HG03108 (cell line): ENCODE results near the gene HCFC1.
A peak's percentile ranks its signal among the peaks of the same experiment; 100 is the strongest.

Source experiments
- ATAC-seq: cut with Tn5 transposase; IDR thresholded peaks from one replicate; pipeline ENCODE4 v1.9.1; 2021; ENCODE audit warnings: moderate library complexity; ENCODE audit not compliant: unreplicated experiment

Gene HCFC1

DNA sequence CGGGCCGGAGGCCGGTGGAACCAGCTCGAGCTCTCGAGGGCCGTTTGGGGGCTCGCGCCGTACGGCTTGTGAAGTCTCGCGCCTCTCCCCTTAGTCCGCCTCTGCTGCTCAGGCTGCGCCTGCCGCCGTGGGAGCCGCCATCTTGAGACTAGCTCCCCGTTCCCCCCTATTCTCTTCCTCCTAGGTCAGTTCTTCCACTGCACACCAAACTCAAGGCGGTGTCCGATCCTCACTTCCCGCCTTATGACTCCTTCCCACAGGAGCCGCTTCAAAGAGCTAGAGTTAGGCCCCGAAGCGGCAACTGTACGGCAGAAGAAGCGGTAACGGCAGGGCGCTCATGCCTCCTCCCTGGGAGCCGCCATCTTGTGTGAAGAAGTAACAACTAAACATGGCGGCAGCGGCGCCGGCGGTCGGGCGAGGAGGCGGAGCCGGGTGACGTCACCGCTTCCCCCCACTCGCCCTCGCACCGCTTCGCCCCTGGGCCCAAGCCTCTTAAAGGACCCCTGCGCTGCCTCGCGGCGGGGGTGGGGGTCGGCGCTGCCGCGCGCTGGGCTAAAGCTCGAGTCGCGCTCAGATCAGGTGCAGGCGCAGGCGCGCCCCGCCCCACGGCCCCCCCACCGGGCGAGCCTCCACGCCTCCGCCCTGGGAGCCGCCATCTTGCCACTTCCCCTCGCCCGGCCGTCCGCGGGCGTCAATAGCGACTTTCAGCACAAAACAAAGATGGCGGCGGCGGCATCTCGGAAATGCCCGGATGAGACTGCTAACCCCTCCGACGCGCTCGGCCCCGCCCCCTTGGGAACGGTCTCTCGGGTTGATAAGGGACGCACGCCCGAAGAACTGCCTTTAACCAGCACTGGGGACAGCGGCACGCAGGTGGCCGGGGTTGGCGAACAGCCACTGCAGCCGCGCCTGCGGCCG, at the start of gene HCFC1:
HCFC1 (minus strand) TSS at position 369 of the 918 bp plus-strand sequence. CDS start 978 bp downstream, outside the sequence.
- peak; percentile 34 for ATAC-seq

DNA sequence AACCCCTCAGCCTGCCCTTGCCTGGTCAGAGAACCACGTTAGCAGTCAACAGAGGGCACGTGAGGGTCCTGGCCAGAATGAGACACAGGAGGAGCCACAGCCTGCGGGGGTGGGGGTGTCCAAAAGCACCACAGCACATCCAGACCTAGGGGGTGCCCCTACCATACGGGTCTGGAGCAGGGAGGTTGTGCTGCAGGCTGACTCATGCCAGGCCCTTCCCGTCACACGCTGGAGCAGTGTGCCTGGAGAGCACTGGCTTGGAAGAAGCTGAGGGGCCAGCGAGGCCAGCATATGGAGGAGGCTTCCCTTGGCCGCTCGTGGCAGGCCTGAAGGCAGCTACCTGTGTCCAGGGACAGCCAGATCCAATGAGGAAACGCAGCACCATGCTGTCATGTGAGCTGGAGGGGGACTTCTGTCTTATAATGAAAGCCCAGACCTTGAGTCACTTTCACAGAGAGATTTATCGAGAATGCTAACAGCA, 49.6 kb upstream of the HCFC1 start:
- no peak for ATAC-seq

DNA sequence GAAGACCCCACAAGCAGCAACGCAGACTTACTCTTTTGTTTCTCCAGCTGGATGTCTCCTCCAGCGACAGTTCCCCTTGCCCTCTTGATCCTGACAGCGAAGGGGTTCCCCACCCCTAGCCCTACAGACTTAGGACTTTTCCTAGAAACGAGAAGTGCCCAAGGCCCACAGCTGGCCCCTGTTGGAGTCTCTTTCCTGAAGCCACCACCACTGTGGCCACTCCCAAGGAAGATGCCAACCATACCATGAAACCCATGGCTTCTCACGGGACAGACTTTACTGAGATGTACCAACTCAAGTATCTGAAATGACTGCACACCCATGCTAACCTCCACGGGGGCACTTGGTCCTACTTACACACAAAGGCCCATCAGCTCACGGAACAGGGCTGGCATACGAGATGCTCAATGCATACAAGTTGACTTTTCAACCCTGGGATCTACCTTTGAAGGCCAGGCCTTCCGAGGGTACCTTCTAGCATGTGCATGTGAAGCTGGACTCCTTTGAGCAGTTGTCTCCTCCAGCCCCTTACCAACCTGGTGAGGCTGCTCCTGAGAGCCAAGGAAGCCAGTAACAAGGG, 49.0 kb upstream of the HCFC1 start:
- no peak for ATAC-seq

- peak; percentile 62 for ATAC-seq
Measured at GRCh38 chrX:154019633-154020528, 48.3 kb upstream of the HCFC1 start, which contains the start of gene IRAK1. TSS of gene IRAK1 (minus strand) at chrX:154019902. CDS start at chrX:154019812, 90 bp downstream.

- ATAC-seq: no peak
Measured at GRCh38 chrX:154019061-154019621, 47.5 kb upstream of the HCFC1 start.

GRCh38 chrX:154018518-154019060, 47.0 kb upstream of the HCFC1 start:
- no peak for ATAC-seq

- ATAC-seq: no peak
Measured at GRCh38 chrX:154017766-154018517, 46.3 kb upstream of the HCFC1 start.

GRCh38 chrX:154016366-154017076, 44.9 kb upstream of the HCFC1 start:
- no peak for ATAC-seq

GRCh38 chrX:154015581-154016264, 44.1 kb upstream of the HCFC1 start:
- ATAC-seq: no peak

DNA sequence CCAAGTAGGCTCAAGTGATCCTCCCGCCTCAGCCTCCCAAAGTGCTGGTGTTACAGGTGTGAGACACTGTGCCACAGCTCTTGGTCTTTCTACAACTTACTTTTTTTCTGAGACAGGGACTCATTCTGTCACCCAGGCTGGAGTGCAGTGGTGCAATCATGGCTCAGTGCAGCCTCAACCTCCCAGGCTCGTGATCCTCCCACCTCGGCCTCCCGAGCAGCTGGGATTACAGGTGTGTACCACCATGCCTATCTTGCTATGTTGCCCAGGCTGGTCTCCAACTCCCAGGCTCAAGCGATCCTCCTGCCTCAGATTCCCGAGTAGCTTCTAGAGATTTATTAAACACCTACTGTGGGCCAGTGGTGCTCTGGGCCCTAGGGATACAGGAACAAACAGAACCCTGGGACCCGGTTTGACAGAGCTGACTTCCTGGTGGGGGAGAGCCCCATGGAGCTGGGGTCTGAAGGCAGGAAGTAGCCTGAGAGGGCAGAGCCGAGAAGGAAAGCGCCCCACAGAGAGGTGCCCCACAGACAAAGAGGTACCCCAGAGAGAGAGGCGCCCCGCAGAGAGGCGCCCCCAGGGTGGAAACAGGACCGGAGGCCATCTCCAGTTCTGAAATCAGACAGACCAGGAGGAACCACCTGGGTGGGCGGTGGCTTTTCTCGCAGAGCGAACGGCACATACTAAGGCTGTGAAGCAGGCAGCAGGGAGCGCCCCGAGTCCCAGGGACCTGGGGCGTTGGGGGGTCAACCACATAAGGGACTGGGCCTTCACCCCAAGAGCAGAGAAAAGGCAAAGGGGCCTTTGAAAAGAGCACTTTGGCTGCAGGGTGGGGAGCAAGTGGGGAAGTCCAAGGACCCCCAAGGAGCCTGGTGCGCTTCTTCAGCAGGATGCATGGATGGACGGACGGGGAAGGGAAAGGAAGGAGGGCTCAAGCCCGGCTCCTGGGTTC, 43.1 kb upstream of the HCFC1 start:
- ATAC-seq: no peak

DNA sequence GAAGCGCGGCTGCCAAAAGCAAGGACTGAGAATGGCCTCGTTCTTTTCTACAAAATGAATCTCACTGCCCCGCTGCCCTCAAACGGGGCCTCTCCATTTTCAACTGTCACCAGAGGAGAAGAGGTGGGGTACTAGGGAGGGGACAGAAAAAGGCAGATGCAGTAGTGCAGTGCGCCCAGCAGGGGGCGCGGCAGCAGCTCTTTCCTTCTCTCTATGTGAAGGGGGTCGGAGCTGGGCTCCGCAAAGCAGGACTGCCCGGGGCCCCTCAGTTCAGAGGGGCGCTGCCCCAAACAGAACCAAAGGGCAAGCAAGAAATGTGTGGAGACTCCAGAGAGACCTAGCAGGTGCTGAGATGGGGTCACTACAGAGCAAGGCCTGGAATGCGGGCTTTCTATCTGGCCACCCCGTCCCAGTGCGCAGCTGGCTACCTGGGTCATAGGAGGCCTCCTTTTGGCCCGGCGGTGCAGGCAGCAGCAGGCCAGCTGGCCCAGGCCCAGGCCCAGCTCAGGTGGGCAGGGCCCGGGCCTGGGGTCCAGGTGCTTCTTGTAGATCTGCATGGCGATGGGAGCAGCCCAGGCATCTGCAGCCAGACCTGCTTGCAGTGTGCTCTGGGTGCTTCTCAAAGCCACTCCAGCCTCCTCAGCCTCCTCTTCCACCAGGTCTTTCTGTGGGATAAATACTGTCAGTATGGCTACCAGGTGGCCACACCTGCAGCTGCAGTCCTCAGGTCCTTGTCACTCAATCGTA, 42.2 kb upstream of the HCFC1 start:
- no peak for ATAC-seq

- no peak for ATAC-seq
Measured at GRCh38 chrX:154013001-154013421, 41.4 kb upstream of the HCFC1 start.

- ATAC-seq: no peak
Measured at GRCh38 chrX:154012336-154012991, 40.8 kb upstream of the HCFC1 start.

DNA sequence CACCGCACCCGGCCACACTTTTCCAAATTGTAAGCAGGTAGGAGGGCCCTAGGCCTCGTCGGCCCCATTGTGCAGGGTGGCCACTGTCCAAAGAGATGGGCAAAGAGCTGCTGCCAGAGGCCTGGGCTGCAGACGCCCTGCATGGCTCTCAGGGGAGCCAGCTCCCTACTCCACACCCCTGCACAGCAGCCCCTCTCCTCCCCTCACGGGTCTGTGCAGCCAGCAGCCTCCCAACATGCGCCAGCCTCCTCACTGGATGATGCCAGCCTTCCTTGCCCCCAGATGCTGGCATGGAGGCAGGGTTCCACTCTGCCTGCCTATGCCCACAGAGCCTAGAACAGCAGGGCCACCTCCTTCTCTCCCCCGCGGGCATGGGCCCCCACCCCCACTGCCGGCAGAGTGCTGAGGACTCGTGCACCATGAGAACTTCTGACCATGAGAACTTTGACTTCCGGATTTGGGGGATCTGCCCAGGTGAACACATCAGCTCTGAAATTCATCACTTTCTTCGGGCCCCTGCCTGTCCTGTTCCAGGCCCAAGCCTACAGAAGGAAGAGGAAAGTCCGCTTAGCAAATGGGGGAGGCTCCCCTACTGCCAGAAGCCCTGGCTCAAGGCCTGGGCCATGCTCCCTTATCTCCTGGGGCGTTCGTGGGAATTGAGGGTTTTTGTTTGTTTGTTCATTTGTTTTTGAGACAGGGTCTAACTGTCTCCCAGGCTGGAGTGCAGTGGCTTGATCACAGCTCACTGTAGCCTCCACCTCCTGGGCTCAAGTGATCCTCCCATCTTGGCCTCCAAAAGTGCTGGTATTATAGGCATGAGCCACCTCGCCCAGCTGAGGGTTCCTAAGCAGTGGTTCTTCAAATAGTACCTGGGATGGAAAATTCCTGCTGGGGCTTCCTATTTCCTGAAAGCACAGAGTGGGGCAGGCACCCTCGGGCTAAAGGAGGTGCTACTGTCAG, 40.0 kb upstream of the HCFC1 start:
- no peak for ATAC-seq
